H1 (cell line): ENCODE data around the gene SLITRK1. TPM values are rescaled to one million over a fixed set of nuclear protein-coding genes. Genes with fewer than 3 reads are reported as not detected.
A peak's percentile ranks its signal among the peaks of the same experiment; 100 is the strongest.

Experiments used
- CTCF ChIA-PET: fragments of 300-600 bp; sonication (Branson Sonifier 250); formaldehyde crosslinking; loops from one replicate; lab custom pipeline; 2021; ENCODE audit not compliant: partially characterized antibody; lab: Charles Lee
- POLR2A ChIA-PET: fragments of 300-600 bp; sonication (Branson Sonifier 250); formaldehyde crosslinking; loops from one replicate; lab custom pipeline; 2021; ENCODE audit warnings: inconsistent platforms; ENCODE audit not compliant: partially characterized antibody; lab: Charles Lee
- DNase-seq, 2 experiments: peaks; one replicate each; pipeline versions ENCODE4 v3.0.0 to v3.0.0-alpha.2; 2010 to 2022; ENCODE audit warnings: low spot score in 2 of 2, low read depth in 1 of 2, mixed read lengths in 1 of 2
- FAIRE-seq: peaks from 2 replicates; lab custom pipeline; 2011; peaks lifted over from hg19 to GRCh38; lab: Jason Lieb, UNC
- H2AFZ ChIP-seq: 2 replicates; pipeline ENCODE4 v1.8.1; 2012; ENCODE audit warnings: low read length, inconsistent platforms
- H2AK5ac ChIP-seq: 2 replicates; pipeline ENCODE4 v1.6.1; 2013; ENCODE audit warnings: low read depth, low read length
- H2BK120ac ChIP-seq: replicated peaks from 2 replicates; pipeline ENCODE3; 2013; ENCODE audit warnings: low read depth, low read length, inconsistent platforms
- H2BK12ac ChIP-seq: 2 replicates; pipeline ENCODE4 v1.6.1; 2013; ENCODE audit warnings: low read depth, low read length
- H2BK15ac ChIP-seq: 2 replicates; pipeline ENCODE4 v1.6.1; 2013; ENCODE audit warnings: low read length
- H2BK20ac ChIP-seq: 2 replicates; pipeline ENCODE4 v1.6.1; 2013; ENCODE audit warnings: low read length
- H2BK5ac ChIP-seq: 2 replicates; pipeline ENCODE4 v1.6.1; 2013; ENCODE audit warnings: low read depth, low read length
- H3K14ac ChIP-seq: 2 replicates; pipeline ENCODE4 v1.6.1; 2013; ENCODE audit warnings: inconsistent platforms; ENCODE audit not compliant: insufficient read length
- H3K18ac ChIP-seq: 2 replicates; pipeline ENCODE4 v1.6.1; 2013; ENCODE audit warnings: low read length; ENCODE audit errors: extremely low read depth
- H3K23ac ChIP-seq: 2 replicates; pipeline ENCODE4 v1.6.1; 2013; ENCODE audit warnings: inconsistent platforms; ENCODE audit not compliant: insufficient read length
- H3K23me2 ChIP-seq: 2 replicates; pipeline ENCODE4 v1.6.1; 2013; ENCODE audit warnings: low read depth, low read length
- H3K27ac ChIP-seq: 2 replicates; pipeline ENCODE4 v1.6.1; 2011; ENCODE audit warnings: low read depth, low read length, inconsistent platforms
- H3K27me3 ChIP-seq, 4 experiments: replicated peaks in 1 of 4; 1 replicate in 1 of 4; 2 replicates in 3 of 4; pipeline versions ENCODE4 v1.6.1 to v1.8.1; 2011 to 2013; ENCODE audit warnings: low read length in 3 of 4, mild to moderate bottlenecking in 3 of 4, inconsistent platforms in 2 of 4, mixed read lengths in 2 of 4, moderate library complexity in 1 of 4; ENCODE audit not compliant: control insufficient read depth in 3 of 4, insufficient read depth in 3 of 4; ENCODE audit errors: extremely low read depth in 1 of 4
- H3K36me3 ChIP-seq, 4 experiments: 2 replicates each; pipeline versions ENCODE4 v1.6.1 to v1.8.1; 2011 to 2013; ENCODE audit warnings: mild to moderate bottlenecking in 4 of 4, low read length in 3 of 4, moderate library complexity in 2 of 4, control low read depth in 1 of 4, inconsistent platforms in 1 of 4; ENCODE audit not compliant: insufficient read depth in 4 of 4, control insufficient read depth in 2 of 4
- H3K4ac ChIP-seq: replicated peaks from 2 replicates; pipeline ENCODE3; 2013; ENCODE audit warnings: low read length, low read depth, mixed read lengths, inconsistent platforms; ENCODE audit not compliant: insufficient read length
- H3K4me1 ChIP-seq, 4 experiments: replicated peaks in 1 of 4; 1 replicate in 1 of 4; 2 replicates in 3 of 4; pipeline versions ENCODE4 v1.6.1 to v1.8.1; 2011 to 2013; ENCODE audit warnings: low read length in 3 of 4, inconsistent platforms in 2 of 4, mixed read lengths in 1 of 4; ENCODE audit not compliant: insufficient read depth in 4 of 4, control insufficient read depth in 3 of 4
- H3K4me2 ChIP-seq, 2 experiments: 2 replicates each; pipeline versions ENCODE4 v1.6.1 to v1.8.1; 2011 to 2013; ENCODE audit warnings: low read depth in 2 of 2, low read length in 2 of 2, control low read depth in 1 of 2, inconsistent platforms in 1 of 2, mild to moderate bottlenecking in 1 of 2; ENCODE audit not compliant: insufficient read depth in 1 of 2
- H3K4me3 ChIP-seq, 4 experiments: fragments of 200-600, 300-600 bp in 1 of 4; sonication (generic), shearing (Covaris generic), sonication (Bioruptor Twin) in 1 of 4; 2 replicates each; pipeline versions ENCODE4 v1.5.1 to v1.8.1; 2011 to 2016; ENCODE audit warnings: low read length in 4 of 4, low read depth in 3 of 4, control low read depth in 2 of 4, inconsistent platforms in 2 of 4, mild to moderate bottlenecking in 2 of 4, mixed read lengths in 1 of 4, moderate library complexity in 1 of 4; ENCODE audit not compliant: insufficient read depth in 2 of 4; ENCODE audit errors: extremely low read depth in 1 of 4
- H3K56ac ChIP-seq: replicated peaks from 2 replicates; pipeline ENCODE3; 2013; ENCODE audit warnings: low read depth, mild to moderate bottlenecking, mixed read lengths, low read length, inconsistent platforms; ENCODE audit not compliant: insufficient read length
- H3K79me1 ChIP-seq: 2 replicates; pipeline ENCODE4 v1.6.1; 2013; ENCODE audit warnings: low read depth, low read length, control low read depth
- H3K79me2 ChIP-seq, 2 experiments: 2 replicates each; pipeline versions ENCODE4 v1.6.1 to v1.8.1; 2012 to 2013; ENCODE audit warnings: low read length in 2 of 2, mild to moderate bottlenecking in 2 of 2, inconsistent platforms in 1 of 2; ENCODE audit not compliant: insufficient read depth in 2 of 2, control insufficient read depth in 1 of 2
- H3K9ac ChIP-seq, 4 experiments: replicated peaks in 1 of 4; 1 replicate in 1 of 4; 2 replicates in 3 of 4; pipeline versions ENCODE4 v1.6.1 to v1.8.1; 2011 to 2013; ENCODE audit warnings: low read depth in 3 of 4, low read length in 3 of 4, control low read depth in 2 of 4, mild to moderate bottlenecking in 2 of 4, moderate library complexity in 2 of 4, inconsistent platforms in 1 of 4; ENCODE audit errors: extremely low read depth in 1 of 4
- H3K9me3 ChIP-seq, 2 experiments: 2 replicates each; pipeline versions ENCODE4 v1.6.1 to v1.8.1; 2012 to 2013; ENCODE audit warnings: mild to moderate bottlenecking in 2 of 2, moderate library complexity in 2 of 2, control low read depth in 1 of 2, inconsistent platforms in 1 of 2, low read depth in 1 of 2, low read length in 1 of 2, mixed read lengths in 1 of 2; ENCODE audit not compliant: insufficient read depth in 2 of 2
- H4K20me1 ChIP-seq, 2 experiments: replicated peaks in 1 of 2; 2 replicates each; pipeline versions ENCODE3 to v1.8.1; 2011 to 2013; ENCODE audit warnings: inconsistent platforms in 2 of 2, low read length in 2 of 2, mild to moderate bottlenecking in 1 of 2; ENCODE audit not compliant: insufficient read depth in 2 of 2, control insufficient read depth in 1 of 2
- H4K5ac ChIP-seq: 2 replicates; pipeline ENCODE4 v1.6.1; 2013; ENCODE audit warnings: low read length, low read depth, mixed read lengths, inconsistent platforms; ENCODE audit not compliant: insufficient read length
- H4K8ac ChIP-seq: 2 replicates; pipeline ENCODE4 v1.8.0; 2013; ENCODE audit warnings: mild to moderate bottlenecking, moderate library complexity, low read length, inconsistent platforms; ENCODE audit not compliant: insufficient read depth; ENCODE audit errors: extremely low read depth
- H4K91ac ChIP-seq: replicated peaks from 2 replicates; pipeline ENCODE3; 2013; ENCODE audit warnings: low read length, mixed read lengths, inconsistent platforms; ENCODE audit not compliant: insufficient read length
- ATF3 ChIP-seq: IDR thresholded peaks from 2 replicates; pipeline ENCODE4 v1.6.1; 2011; ENCODE audit warnings: low read depth, mild to moderate bottlenecking, low read length; ENCODE audit not compliant: insufficient read depth
- BRCA1 ChIP-seq: IDR thresholded peaks from 2 replicates; pipeline ENCODE4 v1.6.1; 2012; ENCODE audit warnings: low read depth, low read length, improper control_type of control experiment
- CHD2 ChIP-seq: IDR thresholded peaks from 2 replicates; pipeline ENCODE4 v1.6.1; 2012; ENCODE audit warnings: low read length, improper control_type of control experiment
- CREB1 ChIP-seq: IDR thresholded peaks from 2 replicates; pipeline ENCODE4 v1.6.1; 2012; ENCODE audit warnings: inconsistent platforms
- CTCF ChIP-seq, 3 experiments: IDR thresholded peaks; 1 replicate in 2 of 3; 2 replicates in 1 of 3; pipeline versions ENCODE4 v1.5.1 to v1.6.1; 2011; ENCODE audit warnings: low read length in 3 of 3, mild to moderate bottlenecking in 3 of 3, inconsistent platforms in 2 of 3, low read depth in 1 of 3, moderate library complexity in 1 of 3; ENCODE audit not compliant: insufficient read depth in 1 of 3; ENCODE audit errors: control extremely low read depth in 1 of 3
- EP300 ChIP-seq, 2 experiments: IDR thresholded peaks; 1 replicate in 1 of 2; 2 replicates in 1 of 2; pipeline ENCODE4 v1.6.1; 2011 to 2012; ENCODE audit warnings: low read depth in 2 of 2, low read length in 2 of 2, mild to moderate bottlenecking in 2 of 2, borderline replicate concordance in 1 of 2, inconsistent platforms in 1 of 2, moderate library complexity in 1 of 2
- GABPA ChIP-seq: IDR thresholded peaks from 2 replicates; pipeline ENCODE4 v1.6.1; 2011; ENCODE audit warnings: mild to moderate bottlenecking, low read length, moderate library complexity, borderline replicate concordance; ENCODE audit not compliant: insufficient read depth
- MAFK ChIP-seq: IDR thresholded peaks from 2 replicates; pipeline ENCODE4 v1.6.1; 2012; ENCODE audit warnings: low read depth, mild to moderate bottlenecking, improper control_type of control experiment, low read length
- RAD21 ChIP-seq, 2 experiments: IDR thresholded peaks in 1 of 2; conservative IDR thresholded peaks in 1 of 2; 2 replicates each; pipeline ENCODE4 v1.6.1; 2011; ENCODE audit warnings: low read depth in 2 of 2, low read length in 2 of 2, improper control_type of control experiment in 1 of 2, inconsistent platforms in 1 of 2, mild to moderate bottlenecking in 1 of 2, moderate library complexity in 1 of 2
- RBBP5 ChIP-seq: IDR thresholded peaks from 2 replicates; pipeline ENCODE4 v1.7.1; 2012; ENCODE audit warnings: low read depth, mild to moderate bottlenecking, inconsistent platforms, low read length, moderate library complexity, borderline replicate concordance
- WGBS, 2 experiments: shearing (Covaris generic) in 1 of 2; methylation state at CpG; one replicate each; pipeline versions ENCODE4 v1.1.6 to v1.1.7; 2013 to 2015; ENCODE audit warnings: low lambda C conversion rate in 2 of 2, mixed read lengths in 2 of 2, inconsistent platforms in 1 of 2, low coverage in 1 of 2, missing lambda C conversion rate in 1 of 2; ENCODE audit not compliant: insufficient replicate concordance in 2 of 2, insufficient coverage in 1 of 2, insufficient read length in 1 of 2; ENCODE audit errors: extremely low coverage in 1 of 2, missing lambda C conversion rate in 1 of 2; 5-methylcytosine and 5-hydroxymethylcytosine counted together
- polyA plus RNA-seq, 7 experiments: library from polyadenylated mRNA; depleted of rRNA in 3 of 7; stranded (reverse) in 5 of 7; unstranded in 2 of 7; fragments of >200 nt in 5 of 7; fragments of 200-250 nt in 2 of 7; gene quantifications; 1 replicate in 5 of 7; 2 replicates in 1 of 7; 4 replicates in 1 of 7; pipeline versions ENCODE4 v1.2.1 to v1.2.3, GENCODE V29; 2011 to 2013; ENCODE audit warnings: missing spikeins in 2 of 7, mixed read lengths in 2 of 7
- total RNA-seq: library from RNA; stranded (reverse); fragmentation: NEBNext Ultra II Directional; extraction: Animal tissue kit (Norgen Biotek cat#: 25700); gene quantifications from 2 replicates; pipeline ENCODE4 v1.2.1, GENCODE V29; 2021

The SLITRK1 gene
- total and polyA plus RNA-seq, 2 of the 8 experiments (the other 6 are each of a cell fraction or from before 2014, with no cell fraction given): 3.4 to 4.2 TPM

GRCh38 chr13:83895994-83896580, 13.8 kb upstream of the SLITRK1 start:
- WGBS, 2 experiments: 87% methylated on average over 3 of the region's 3 CpGs; no CpG with 5 or more reads in 1 of the 2 experiments
- Histone ChIP-seq H2BK5ac (no peak overlapping the region), H4K20me1 (no peaks in the 10 kb centered on the region), H3K4me1 (0 out of 7 replicates have a peak, but pooled peaks cover 0 to 2% (median 0%) of the 10 kb centered on the region in 4 experiments), H3K23ac (no peak overlapping the region), H3K18ac (no peak overlapping the region), H4K8ac (no peak overlapping the region), H3K27me3 (no peaks in the 10 kb centered on the region), H3K4ac (no peak overlapping the region), H2BK12ac (no peak overlapping the region), H3K79me2 (no peaks in the 10 kb centered on the region), H4K91ac (no peak overlapping the region), H3K27ac (no peak overlapping the region), H3K56ac (no peak overlapping the region), H2BK15ac (no peak overlapping the region), H2BK20ac (no peak overlapping the region), H3K9ac (no peak overlapping the region), H3K14ac (no peak overlapping the region), H3K9me3 (peaks cover 5 to 7% of the 10 kb centered on the region in 2 experiments; a peak in 2 of 4 replicates), H2BK120ac (peak overlapping the region; percentile 22), H3K36me3 (no peaks in the 10 kb centered on the region), H2AFZ (no peak overlapping the region), H2AK5ac (no peak overlapping the region; the same call in 1 of the 2 replicates), H4K5ac (no peak overlapping the region), H3K4me3 (no peak overlapping the region), H3K23me2 (no peaks in the 10 kb centered on the region), H3K79me1 (no peaks in the 10 kb centered on the region), H3K4me2 (no peak overlapping the region)
- POLR2A ChIA-PET: no interaction called here
- no peak for FAIRE-seq
- CTCF ChIA-PET: no interaction called here
- DNase-seq: no peak
- TF ChIP-seq MAFK: no peak
- TF ChIP-seq CTCF (IDR thresholded peaks at IDR 0.05; ENCODE audit: control extremely low read depth in 1 of 3, insufficient read depth in 1 of 3, low read depth in 1 of 3, low read length in 3 of 3): no peak
- TF ChIP-seq RAD21 (IDR thresholded peaks at IDR 0.05 in 1 of 2, conservative IDR thresholded peaks at IDR 0.05 in 1 of 2; ENCODE audit: low read depth in 2 of 2, low read length in 2 of 2): no peak
- TF ChIP-seq CHD2: no peak
- TF ChIP-seq EP300 (IDR thresholded peaks at IDR 0.05; ENCODE audit: borderline replicate concordance in 1 of 2, low read depth in 2 of 2, low read length in 2 of 2): no peak
- no peak for TF ChIP-seq CREB1
- TF ChIP-seq RBBP5: no peak
- no peak for TF ChIP-seq GABPA
- no peak for TF ChIP-seq ATF3
- no peak for TF ChIP-seq BRCA1
